Measurements from ENCODE around the gene DSC2.

DSC2 gene

GRCh38 chr18:31102025-31102684, at the start of gene DSC2:
DSC2 (minus strand) TSS chr18:31102421; CDS start chr18:31101971, 450 bp downstream.
- DNase-seq (ENCODE audit: low read depth, low spot score): no peak
- in situ Hi-C loops (cut with HindIII; ENCODE audit: low sequenced_read_pairs): no loop called here
- peak within 1 kb of the TSS; percentile 44 for H3K4me3 ChIP-seq (ENCODE audit: low read depth, low read length)
- no peak for TF ChIP-seq CTCF (IDR thresholded peaks at IDR 0.05; ENCODE audit: low read depth, low read length)

- in situ Hi-C loops (cut with HindIII; ENCODE audit: low sequenced_read_pairs): no loop called here
- DNase-seq (ENCODE audit: low read depth, low spot score): no peak
- no peak for TF ChIP-seq CTCF (IDR thresholded peaks at IDR 0.05; ENCODE audit: low read depth, low read length)
- no peak overlapping the region for H3K4me3 ChIP-seq (ENCODE audit: low read depth, low read length)
Observed at GRCh38 chr18:31149351-31149750, 47.1 kb upstream of the DSC2 start.

- no peak for TF ChIP-seq CTCF (IDR thresholded peaks at IDR 0.05; ENCODE audit: low read depth, low read length)
- no peak for DNase-seq (ENCODE audit: low read depth, low spot score)
- H3K4me3 ChIP-seq (ENCODE audit: low read depth, low read length): no peak overlapping the region
- in situ Hi-C loops (cut with HindIII; ENCODE audit: low sequenced_read_pairs): no loop called here
Observed at GRCh38 chr18:31148600-31148999, 46.4 kb upstream of the DSC2 start.

GRCh38 chr18:31146809-31147208, 44.6 kb upstream of the DSC2 start:
- H3K4me3 ChIP-seq (ENCODE audit: low read depth, low read length): no peak overlapping the region
- TF ChIP-seq CTCF (IDR thresholded peaks at IDR 0.05; ENCODE audit: low read depth, low read length): no peak
- in situ Hi-C loops (cut with HindIII; ENCODE audit: low sequenced_read_pairs): no loop called here
- DNase-seq (ENCODE audit: low read depth, low spot score): no peak

- no peak overlapping the region for H3K4me3 ChIP-seq (ENCODE audit: low read depth, low read length)
- in situ Hi-C loops (cut with HindIII; ENCODE audit: low sequenced_read_pairs): no loop called here
- no peak for TF ChIP-seq CTCF (IDR thresholded peaks at IDR 0.05; ENCODE audit: low read depth, low read length)
- no peak for DNase-seq (ENCODE audit: low read depth, low spot score)
Observed at GRCh38 chr18:31143025-31143424, 40.8 kb upstream of the DSC2 start.

GRCh38 chr18:31138709-31139108, 36.5 kb upstream of the DSC2 start:
- no peak overlapping the region for H3K4me3 ChIP-seq (ENCODE audit: low read depth, low read length)
- no peak for TF ChIP-seq CTCF (IDR thresholded peaks at IDR 0.05; ENCODE audit: low read depth, low read length)
- DNase-seq (ENCODE audit: low read depth, low spot score): no peak
- in situ Hi-C loops (cut with HindIII; ENCODE audit: low sequenced_read_pairs): no loop called here

Data from astrocyte of the spinal cord (primary cell).